Kidney (tissue), 14 donors: Measurements from ENCODE around the gene TMEM108. TPM values are rescaled to one million over a fixed set of nuclear protein-coding genes. Genes with fewer than 3 reads are reported as not detected.

ENCODE experiments used
- DNase-seq, 5 donors: peaks; one replicate each; pipeline ENCODE4 v3.0.0-alpha.2; 2013 to 2020
- FAIRE-seq: peaks from 2 replicates; lab custom pipeline; 2012; peaks lifted over from hg19 to GRCh38; lab: Jason Lieb, UNC
- H3K27ac ChIP-seq, 2 donors: one replicate each; pipeline ENCODE4 v1.7.0; 2013; ENCODE audit warnings: low read depth in 2 of 2, low read length in 2 of 2, inconsistent platforms in 1 of 2
- H3K27me3 ChIP-seq: one replicate; pipeline ENCODE4 v1.7.1; 2013; ENCODE audit warnings: low read length, inconsistent platforms; ENCODE audit not compliant: control insufficient read depth, insufficient read depth
- H3K36me3 ChIP-seq, 3 donors: one replicate each; pipeline versions ENCODE4 v1.7.0 to v1.7.1; 2013; ENCODE audit warnings: low read length in 3 of 3, control low read depth in 1 of 3, inconsistent platforms in 1 of 3; ENCODE audit not compliant: insufficient read depth in 3 of 3, control insufficient read depth in 2 of 3
- H3K4me1 ChIP-seq, 3 donors: one replicate each; pipeline versions ENCODE4 v1.7.0 to v1.7.1; 2013; ENCODE audit warnings: low read length in 3 of 3, inconsistent platforms in 1 of 3, low read depth in 1 of 3; ENCODE audit not compliant: control insufficient read depth in 2 of 3, insufficient read depth in 2 of 3
- H3K4me3 ChIP-seq, 3 donors: one replicate each; pipeline versions ENCODE4 v1.7.0 to v1.8.1; 2013; ENCODE audit warnings: low read length in 3 of 3, control low read depth in 1 of 3, inconsistent platforms in 1 of 3
- H3K9ac ChIP-seq, 3 donors: one replicate each; pipeline versions ENCODE4 v1.7.0 to v1.7.1; 2013; ENCODE audit warnings: low read length in 3 of 3, control low read depth in 1 of 3, inconsistent platforms in 1 of 3
- H3K9me3 ChIP-seq, 3 donors: one replicate each; pipeline versions ENCODE4 v1.7.0 to v1.7.1; 2013; ENCODE audit warnings: low read length in 3 of 3, control low read depth in 1 of 3, inconsistent platforms in 1 of 3; ENCODE audit not compliant: control insufficient read depth in 2 of 3, insufficient read depth in 1 of 3
- CTCF ChIP-seq: IDR thresholded peaks from 3 replicates; pipeline ENCODE4 v1.5.1; 2012; ENCODE audit warnings: mild to moderate bottlenecking, moderate library complexity, borderline replicate concordance; ENCODE audit not compliant: insufficient read depth; ENCODE audit errors: extremely low read depth
- intact Hi-C: fragments of 100-400 bp; cut with DNase I; formaldehyde crosslinking; loops from one replicate; pipeline ENCODE4 v1.11.1; 2022
- polyA plus RNA-seq: library from polyadenylated mRNA; stranded (reverse); fragments of 350-450 nt; fragmentation: Illumina TruSeq; extraction: RNeasy Lipid Tissue Mini Kit (QIAGEN cat#74804); gene quantifications from one replicate; pipeline ENCODE4 v1.2.3, GENCODE V29; 2014; ENCODE audit warnings: low read depth, low replicate concordance; ENCODE audit not compliant: insufficient read depth
- total RNA-seq: library from RNA; stranded (reverse); fragmentation: NEBNext Ultra II Directional; extraction: Animal tissue kit (Norgen Biotek cat#: 25700); gene quantifications from one replicate; pipeline ENCODE4 v1.2.1, GENCODE V29; 2021
- donor health status: control.
- donor health status: control.
- donor health status: control.
- donor health status: control.
- donor health status: control.
- donor health status: DM: yes; HTN: yes; CAD: no.
- donor health status: Normal renal cell carcinoma (clear cell type).

TMEM108 gene
- total and polyA plus RNA-seq, 2 donors from 2014 or later, result 0.91 to 1.5 TPM

- no peaks in the 10 kb centered on the region for H3K9me3 ChIP-seq
- H3K4me1 ChIP-seq, result no peaks in the 10 kb centered on the region
- H3K27me3 ChIP-seq, result no peaks in the 10 kb centered on the region
- H3K4me3 ChIP-seq, result no peak overlapping the region
- intact Hi-C loops, result no loop called here
- FAIRE-seq (no peak), DNase-seq (no peak)
- no peaks in the 10 kb centered on the region for H3K36me3 ChIP-seq
- no peak overlapping the region for H3K9ac ChIP-seq
- TF ChIP-seq CTCF, result no peak
- no peak overlapping the region for H3K27ac ChIP-seq
Measured at GRCh38 chr3:133380481-133381225, 342.5 kb downstream of the TMEM108 start.

- intact Hi-C loops, result no loop called here
- no peak for DNase-seq
- H3K36me3 ChIP-seq, result no peaks in the 10 kb centered on the region
Measured at GRCh38 chr3:133381346-133382109, 343.3 kb downstream of the TMEM108 start.

GRCh38 chr3:133383175-133383574 is 345.0 kb downstream of the TMEM108 start:
- intact Hi-C loops, result no loop called here
- Histone ChIP-seq H3K9ac (no peak overlapping the region), H3K4me3 (no peak overlapping the region), H3K9me3 (no peaks in the 10 kb centered on the region), H3K27ac (no peak overlapping the region), H3K27me3 (no peaks in the 10 kb centered on the region), H3K4me1 (no peaks in the 10 kb centered on the region), H3K36me3 (no peaks in the 10 kb centered on the region)
- no peak for DNase-seq
- TF ChIP-seq CTCF, result no peak
- no peak for FAIRE-seq

More at GRCh38 chr3:133381346-133382109, 343.3 kb downstream of the TMEM108 start:
- Histone ChIP-seq H3K9me3 (no peaks in the 10 kb centered on the region), H3K4me1 (no peaks in the 10 kb centered on the region), H3K27ac (no peak overlapping the region), H3K9ac (no peak overlapping the region), H3K27me3 (no peaks in the 10 kb centered on the region), H3K4me3 (no peak overlapping the region)
- no peak for TF ChIP-seq CTCF
- FAIRE-seq, result no peak
